GM20431 (cell line): ENCODE results near the gene VPS13D.

Experiments used
- in situ Hi-C: fragments of 300-500 bp; cut with MseI, MboI; formaldehyde crosslinking; loops from one replicate; pipeline ENCODE4 v1.15.0; 2020; ENCODE audit warnings: low sequenced_read_pairs; ENCODE audit not compliant: unreplicated experiment

VPS13D gene

GRCh38 chr1:12552951-12553921, 323.4 kb downstream of the VPS13D start:
- in situ Hi-C loops: no loop called here

- in situ Hi-C loops: no loop called here
Observed at GRCh38 chr1:12553963-12554362, 324.1 kb downstream of the VPS13D start.

- in situ Hi-C loops: no loop called here
Observed at GRCh38 chr1:12554521-12555305, 324.9 kb downstream of the VPS13D start.

- in situ Hi-C loops: no loop called here
Observed at GRCh38 chr1:12555411-12556367, 325.9 kb downstream of the VPS13D start.

- in situ Hi-C loops: no loop called here
Observed at GRCh38 chr1:12556368-12556930, 326.6 kb downstream of the VPS13D start.

- in situ Hi-C loops: no loop called here
Observed at GRCh38 chr1:12556957-12557935, 327.4 kb downstream of the VPS13D start.

- in situ Hi-C loops: no loop called here
Observed at GRCh38 chr1:12561121-12561520, 331.3 kb downstream of the VPS13D start.
